ENCODE data around the gene GGA1. TPM values are rescaled to one million over a fixed set of nuclear protein-coding genes. Genes with fewer than 3 reads are reported as not detected.
"Not testable (repeated sequence)": the region's sequence is repeated elsewhere in the genome, so short reads cannot be mapped to it uniquely, and the experiment has no call there.

The GGA1 gene
- total RNA-seq, 2 experiments from 2014 or later: 56.3 to 61.9 TPM

GRCh38 chr22:37639070-37639760 lies 30.6 kb downstream of the GGA1 start, which contains the start of gene SH3BP1:
SH3BP1 (plus strand) TSS chr22:37639669; CDS start chr22:37639788, 119 bp downstream.
- Mint-ChIP-seq H3K27me3 (no peaks in the 10 kb centered on the region), H3K27ac (peak within 1 kb of the TSS; percentile 98), H3K4me3 (peak within 1 kb of the TSS; percentile 100), H3K9me3 (no peaks in the 10 kb centered on the region), H3K36me3 (peaks cover 11% of the 10 kb centered on the region), H3K4me1 (peaks cover 65% of the 10 kb centered on the region)
- peak; percentile 78 for DNase-seq

GRCh38 chr22:37639771-37640590 lies 31.3 kb downstream of the GGA1 start:
- Mint-ChIP-seq H3K4me3 (peak overlapping the region; percentile 100), H3K9me3 (no peaks in the 10 kb centered on the region), H3K27ac (peak overlapping the region; percentile 98), H3K36me3 (peaks cover 17% of the 10 kb centered on the region), H3K4me1 (peaks cover 58% of the 10 kb centered on the region), H3K27me3 (no peaks in the 10 kb centered on the region)
- DNase-seq: peak; percentile 46

- Mint-ChIP-seq H3K27me3 (no peaks in the 10 kb centered on the region), H3K4me1 (peaks cover 51% of the 10 kb centered on the region), H3K27ac (peak overlapping the region; percentile 98), H3K4me3 (peak overlapping the region; percentile 100), H3K9me3 (no peaks in the 10 kb centered on the region), H3K36me3 (peaks cover 18% of the 10 kb centered on the region)
- no peak for DNase-seq
Observed at GRCh38 chr22:37640591-37641560, 32.2 kb downstream of the GGA1 start.

- H3K4me3 Mint-ChIP-seq: peak overlapping the region; percentile 100
- H3K27me3 Mint-ChIP-seq: no peaks in the 10 kb centered on the region
- H3K9me3 Mint-ChIP-seq: no peaks in the 10 kb centered on the region
- DNase-seq: no peak
- H3K36me3 Mint-ChIP-seq: peaks cover 16% of the 10 kb centered on the region
- H3K27ac Mint-ChIP-seq: no peak overlapping the region
- peaks cover 46% of the 10 kb centered on the region for H3K4me1 Mint-ChIP-seq
Observed at GRCh38 chr22:37641561-37641949, 32.9 kb downstream of the GGA1 start.

- Mint-ChIP-seq H3K4me3 (peak overlapping the region; percentile 42), H3K27ac (peak overlapping the region; percentile 72), H3K9me3 (no peaks in the 10 kb centered on the region), H3K27me3 (no peaks in the 10 kb centered on the region), H3K36me3 (peaks cover 17% of the 10 kb centered on the region), H3K4me1 (peaks cover 28% of the 10 kb centered on the region)
- peak; percentile 85 for DNase-seq
Observed at GRCh38 chr22:37643225-37643847, 34.7 kb downstream of the GGA1 start.

- DNase-seq: no peak
- no peak overlapping the region for H3K27ac Mint-ChIP-seq
- peaks cover 15% of the 10 kb centered on the region for H3K4me1 Mint-ChIP-seq
- no peak overlapping the region for H3K4me3 Mint-ChIP-seq
- no peaks in the 10 kb centered on the region for H3K27me3 Mint-ChIP-seq
- H3K36me3 Mint-ChIP-seq: peaks cover 29% of the 10 kb centered on the region
- no peaks in the 10 kb centered on the region for H3K9me3 Mint-ChIP-seq
Observed at GRCh38 chr22:37647317-37647716, 38.7 kb downstream of the GGA1 start.

- Mint-ChIP-seq H3K27ac (no peak overlapping the region), H3K9me3 (no peaks in the 10 kb centered on the region), H3K4me1 (peaks cover 12% of the 10 kb centered on the region), H3K27me3 (no peaks in the 10 kb centered on the region), H3K36me3 (peaks cover 34% of the 10 kb centered on the region), H3K4me3 (no peak overlapping the region)
- DNase-seq: no peak
Observed at GRCh38 chr22:37647928-37648327, 39.3 kb downstream of the GGA1 start.

GRCh38 chr22:37650463-37651136 lies 42.0 kb downstream of the GGA1 start:
- Mint-ChIP-seq H3K27me3 (no peaks in the 10 kb centered on the region), H3K9me3 (no peaks in the 10 kb centered on the region), H3K36me3 (peaks cover 21% of the 10 kb centered on the region), H3K27ac (no peak overlapping the region), H3K4me1 (peaks cover 4% of the 10 kb centered on the region), H3K4me3 (no peak overlapping the region)
- DNase-seq: no peak

- Mint-ChIP-seq H3K27ac (no peak overlapping the region), H3K4me3 (no peak overlapping the region), H3K36me3 (peaks cover 17% of the 10 kb centered on the region), H3K27me3 (no peaks in the 10 kb centered on the region), H3K9me3 (no peaks in the 10 kb centered on the region), H3K4me1 (peaks cover 10% of the 10 kb centered on the region)
- DNase-seq: no peak
Observed at GRCh38 chr22:37654563-37655251, 46.1 kb downstream of the GGA1 start.

- Mint-ChIP-seq H3K27ac (no peak overlapping the region), H3K27me3 (no peaks in the 10 kb centered on the region), H3K4me1 (peaks cover 13% of the 10 kb centered on the region), H3K9me3 (no peaks in the 10 kb centered on the region), H3K4me3 (no peak overlapping the region), H3K36me3 (peaks cover 17% of the 10 kb centered on the region)
- DNase-seq: no peak
Observed at GRCh38 chr22:37655252-37655563, 46.6 kb downstream of the GGA1 start.

- not testable (repeated sequence) for H3K27me3 Mint-ChIP-seq, H3K9me3 Mint-ChIP-seq, DNase-seq, H3K4me3 Mint-ChIP-seq, H3K27ac Mint-ChIP-seq
- H3K36me3 Mint-ChIP-seq: peaks cover 14% of the 10 kb centered on the region
- H3K4me1 Mint-ChIP-seq: peaks cover 27% of the 10 kb centered on the region
Observed at GRCh38 chr22:37656583-37656982, 47.9 kb downstream of the GGA1 start.

- H3K27ac Mint-ChIP-seq: peak overlapping the region; percentile 91
- no peaks in the 10 kb centered on the region for H3K9me3 Mint-ChIP-seq
- H3K4me3 Mint-ChIP-seq: peak overlapping the region; percentile 83
- H3K36me3 Mint-ChIP-seq: peaks cover 6% of the 10 kb centered on the region
- DNase-seq: no peak
- H3K4me1 Mint-ChIP-seq: peaks cover 32% of the 10 kb centered on the region
- H3K27me3 Mint-ChIP-seq: no peaks in the 10 kb centered on the region
Observed at GRCh38 chr22:37657590-37658132, 49.0 kb downstream of the GGA1 start.
